ENCODE results near the gene ZBTB8B.
"Not testable (repeated sequence)": the region's sequence is repeated elsewhere in the genome, so short reads cannot be mapped to it uniquely, and the experiment has no call there.

The ZBTB8B gene

DNA sequence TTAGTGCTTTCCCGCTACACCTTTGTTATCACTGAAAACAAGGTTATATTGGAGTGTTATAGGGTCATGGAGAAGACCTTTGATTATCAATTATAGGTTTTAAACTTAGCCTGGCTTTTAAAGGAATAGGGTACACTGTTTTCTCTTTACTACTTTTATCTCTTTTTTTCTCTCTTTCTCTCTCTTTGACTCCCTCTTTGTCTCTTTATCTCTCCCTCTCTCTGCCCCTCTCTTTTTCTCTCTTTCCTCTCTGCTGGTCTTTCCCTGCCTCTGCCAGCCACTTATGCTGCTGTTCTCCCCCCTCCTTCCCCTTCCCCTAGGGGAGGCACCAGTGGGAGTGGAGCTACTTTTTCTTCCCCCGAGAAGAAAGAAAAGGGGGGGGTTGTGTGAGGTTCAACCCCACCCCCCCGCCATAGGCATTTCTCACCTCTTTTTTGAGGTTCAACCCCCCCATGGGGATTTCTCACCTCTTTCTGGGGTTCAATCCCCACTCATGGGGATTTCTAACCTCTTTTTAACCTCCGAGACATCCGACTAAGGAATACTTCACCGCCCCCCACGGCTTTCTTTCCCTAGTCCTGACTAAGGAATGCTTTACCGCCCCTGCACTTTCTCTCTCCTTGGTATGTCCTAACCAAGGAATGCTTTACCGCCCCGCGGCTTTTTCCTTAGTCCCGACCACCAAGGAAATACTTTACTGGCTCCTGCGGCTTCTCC, 17.2 kb upstream of the ZBTB8B start:
- no peak for DNase-seq (ENCODE audit: low spot score)
- no peak overlapping the region for H3K27ac ChIP-seq
- H3K4me3 ChIP-seq, result peak overlapping the region; percentile 47
- TF ChIP-seq, protein P1, sequence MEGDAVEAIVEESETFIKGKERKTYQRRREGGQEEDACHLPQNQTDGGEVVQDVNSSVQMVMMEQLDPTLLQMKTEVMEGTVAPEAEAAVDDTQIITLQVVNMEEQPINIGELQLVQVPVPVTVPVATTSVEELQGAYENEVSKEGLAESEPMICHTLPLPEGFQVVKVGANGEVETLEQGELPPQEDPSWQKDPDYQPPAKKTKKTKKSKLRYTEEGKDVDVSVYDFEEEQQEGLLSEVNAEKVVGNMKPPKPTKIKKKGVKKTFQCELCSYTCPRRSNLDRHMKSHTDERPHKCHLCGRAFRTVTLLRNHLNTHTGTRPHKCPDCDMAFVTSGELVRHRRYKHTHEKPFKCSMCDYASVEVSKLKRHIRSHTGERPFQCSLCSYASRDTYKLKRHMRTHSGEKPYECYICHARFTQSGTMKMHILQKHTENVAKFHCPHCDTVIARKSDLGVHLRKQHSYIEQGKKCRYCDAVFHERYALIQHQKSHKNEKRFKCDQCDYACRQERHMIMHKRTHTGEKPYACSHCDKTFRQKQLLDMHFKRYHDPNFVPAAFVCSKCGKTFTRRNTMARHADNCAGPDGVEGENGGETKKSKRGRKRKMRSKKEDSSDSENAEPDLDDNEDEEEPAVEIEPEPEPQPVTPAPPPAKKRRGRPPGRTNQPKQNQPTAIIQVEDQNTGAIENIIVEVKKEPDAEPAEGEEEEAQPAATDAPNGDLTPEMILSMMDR (IDR thresholded peaks at IDR 0.05), result no peak

DNA sequence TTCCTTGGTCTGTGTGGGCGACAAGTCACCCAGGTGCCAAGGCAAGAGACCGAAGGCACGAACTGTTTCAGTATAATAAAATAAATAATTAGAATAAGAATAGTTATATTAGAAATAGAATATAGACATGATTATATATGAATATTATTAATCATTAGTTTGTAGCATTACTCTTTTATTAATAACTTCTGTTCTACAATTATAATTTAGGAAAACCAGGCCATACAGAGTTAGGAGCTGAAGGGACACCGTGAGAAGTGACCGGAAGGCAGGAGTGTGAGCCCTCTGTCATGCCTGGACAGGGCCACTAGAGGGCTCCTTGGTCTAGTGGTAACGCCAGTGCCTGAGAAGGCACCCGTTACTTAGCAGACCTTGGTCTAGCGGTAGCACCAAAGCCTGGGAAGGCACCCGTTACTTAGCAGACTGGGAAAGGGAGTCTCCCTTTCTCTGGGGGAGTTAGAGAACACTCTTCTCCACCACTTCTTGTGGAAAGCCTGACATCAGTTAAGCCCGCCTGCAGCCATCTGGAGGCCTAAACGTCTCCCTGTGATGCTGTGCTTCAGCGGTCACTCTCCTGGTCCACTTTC, 16.6 kb upstream of the ZBTB8B start:
- DNase-seq (ENCODE audit: low spot score), result peak; percentile 78
- TF ChIP-seq, protein P1 (IDR thresholded peaks at IDR 0.05), result peak; percentile 56
- peak overlapping the region; percentile 47 for H3K4me3 ChIP-seq
- not testable (repeated sequence) for H3K27ac ChIP-seq

DNA sequence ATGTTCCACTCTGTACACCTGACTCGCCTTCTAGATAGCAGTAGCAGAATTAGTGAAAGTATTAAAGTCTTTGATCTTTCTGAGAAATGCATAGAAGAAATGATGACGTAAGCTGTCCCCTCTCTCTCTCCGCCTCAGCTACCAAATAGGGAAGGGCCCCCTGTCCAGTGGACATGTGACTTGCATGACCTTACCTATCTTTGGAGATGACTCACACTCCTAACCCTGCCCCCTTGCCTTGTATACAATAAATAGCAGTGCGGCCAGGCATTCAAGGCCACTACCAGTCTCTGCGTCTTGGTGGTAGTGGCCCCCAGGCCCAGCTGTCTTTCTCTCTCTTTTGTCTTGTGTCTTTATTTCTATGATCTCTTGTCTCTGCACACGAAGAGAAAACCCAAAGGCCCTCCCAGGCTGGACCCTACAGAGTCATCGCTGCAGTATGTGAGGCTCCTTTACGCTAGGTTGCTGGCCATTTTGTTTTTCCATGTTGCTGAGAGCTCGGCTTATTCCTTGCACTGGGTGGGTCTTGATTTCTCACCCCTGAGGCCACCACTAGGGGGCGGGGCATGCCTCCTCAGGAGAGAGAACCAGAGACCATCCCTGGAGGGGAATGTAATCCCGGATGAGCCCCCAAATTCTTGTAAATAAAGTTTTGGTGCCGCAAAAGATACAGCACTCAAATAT, 16.0 kb upstream of the ZBTB8B start:
- Histone ChIP-seq H3K4me3 (no peak overlapping the region), H3K27ac (no peak overlapping the region)
- TF ChIP-seq, protein P1 (IDR thresholded peaks at IDR 0.05), result no peak
- no peak for DNase-seq (ENCODE audit: low spot score)

DNA sequence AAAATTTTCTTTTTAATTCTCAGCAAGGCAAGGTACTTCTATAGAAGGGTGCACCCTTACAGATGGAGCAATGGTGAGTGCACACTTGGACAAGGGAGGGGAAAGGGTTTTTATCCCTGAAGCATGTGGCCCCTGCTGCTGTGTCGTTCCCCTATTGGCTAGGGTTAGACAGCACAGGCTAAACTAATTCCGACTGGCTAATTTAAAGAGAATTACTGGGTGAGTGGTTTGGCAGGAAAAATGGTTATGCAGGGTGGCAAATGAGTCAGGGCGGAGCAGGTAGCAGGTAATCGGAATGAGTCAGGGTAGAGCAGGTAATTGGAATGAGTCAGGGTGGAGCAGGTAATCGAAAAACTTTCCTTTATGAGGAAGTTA, 15.4 kb upstream of the ZBTB8B start:
- DNase-seq (ENCODE audit: low spot score); H3K27ac ChIP-seq; H3K4me3 ChIP-seq: not testable (repeated sequence)

DNA sequence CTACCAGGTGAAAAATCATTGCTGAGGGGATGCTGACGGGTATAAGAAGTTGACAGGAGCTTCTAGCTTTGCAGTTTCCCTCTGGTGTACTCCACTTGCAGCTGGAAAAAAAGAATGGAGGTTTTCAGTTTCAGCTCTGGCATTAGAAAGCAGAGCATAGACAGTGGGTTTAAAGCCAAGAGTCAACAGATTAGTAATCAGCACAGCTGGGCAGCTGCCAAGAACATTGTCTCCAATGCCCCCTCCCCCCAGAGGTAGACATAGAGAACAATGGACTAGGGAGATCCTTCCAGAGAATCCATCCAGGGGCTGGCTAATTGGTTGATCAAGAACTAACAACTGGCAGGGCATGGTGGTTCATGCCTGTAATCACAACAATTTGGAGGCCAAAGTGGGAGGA, 10.1 kb upstream of the ZBTB8B start:
- Histone ChIP-seq H3K27ac (no peak overlapping the region), H3K4me3 (no peak overlapping the region)
- no peak for DNase-seq (ENCODE audit: low spot score)
- TF ChIP-seq, protein P1 (IDR thresholded peaks at IDR 0.05), result no peak

DNA sequence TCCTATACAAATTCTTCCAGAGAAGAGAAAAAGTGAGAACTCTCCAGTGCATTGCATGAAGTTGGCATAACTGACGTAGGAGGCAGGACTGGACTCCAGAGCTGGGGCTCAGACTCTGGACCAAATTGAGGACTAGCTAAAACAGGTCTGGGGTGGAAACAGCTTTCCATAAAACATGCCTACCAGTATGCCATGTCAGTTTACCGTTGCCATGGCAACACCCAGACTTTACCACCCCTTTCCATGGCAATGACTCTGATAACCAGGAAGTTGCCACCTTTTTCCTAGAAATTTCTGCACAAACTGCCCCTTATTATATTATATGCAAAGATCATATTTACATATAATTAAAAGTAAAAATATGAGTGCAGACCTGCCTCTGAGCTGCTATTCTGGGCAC, 8.9 kb upstream of the ZBTB8B start:
- DNase-seq (ENCODE audit: low spot score), result no peak
- Histone ChIP-seq H3K4me3 (no peak overlapping the region), H3K27ac (no peak overlapping the region)
- TF ChIP-seq, protein P1 (IDR thresholded peaks at IDR 0.05), result no peak

DNA sequence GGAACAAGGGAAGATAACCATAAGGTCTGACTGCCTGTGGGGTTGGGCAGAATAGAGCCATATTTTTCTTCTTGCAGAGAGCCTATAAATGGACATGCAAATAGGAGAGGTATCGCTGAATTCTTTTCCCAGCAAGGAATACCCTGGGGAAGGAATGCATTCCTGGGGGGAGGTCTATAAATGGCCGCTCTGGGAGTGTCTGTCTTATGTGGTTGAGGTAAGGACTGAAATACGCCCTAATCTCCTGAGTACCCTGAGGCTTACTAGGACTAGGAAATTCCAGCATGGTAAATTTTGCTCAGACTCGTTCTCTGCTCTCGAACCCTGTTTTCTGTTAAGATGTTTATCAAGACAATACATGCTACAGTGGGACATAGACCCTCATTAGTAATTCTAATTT, 6.1 kb upstream of the ZBTB8B start:
- DNase-seq (ENCODE audit: low spot score); H3K4me3 ChIP-seq; H3K27ac ChIP-seq: not testable (repeated sequence)

DNA sequence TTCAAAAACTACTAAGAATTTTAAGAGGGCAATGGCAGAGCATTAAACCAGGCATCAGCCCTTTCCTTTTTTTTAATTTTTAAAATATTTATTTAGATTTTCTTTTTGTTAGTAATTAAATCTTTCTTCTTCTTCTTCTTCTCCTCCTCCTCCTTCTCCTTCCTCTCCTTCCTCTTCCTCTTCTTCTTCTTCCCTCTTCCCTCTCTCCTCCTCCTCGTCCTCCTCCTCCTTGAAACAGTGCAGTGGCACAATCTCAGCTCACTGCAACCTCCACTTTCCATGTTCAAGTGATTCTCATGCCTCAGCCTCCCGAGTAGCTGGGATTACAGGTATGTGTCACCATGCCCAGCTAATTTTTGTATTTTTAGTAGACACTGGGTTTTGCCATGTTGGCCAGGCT, 1.9 kb upstream of the ZBTB8B start:
- not testable (repeated sequence) for DNase-seq (ENCODE audit: low spot score); H3K27ac ChIP-seq; H3K4me3 ChIP-seq

Measured in coronary artery (tissue), 2 donors.